ENCODE data around the gene AGTR1. TPM values are rescaled to one million over a fixed set of nuclear protein-coding genes. Genes with fewer than 3 reads are reported as not detected.

Gene AGTR1
- total and polyA plus RNA-seq, 8 donors, result 0.56 to 2.6 (median 0.82) TPM

GRCh38 chr3:148789906-148790305 lies 92.2 kb downstream of the AGTR1 start:
- no peaks in the 10 kb centered on the region for H3K27me3 ChIP-seq
- peaks cover 0 to 10% (median 6%) of the 10 kb centered on the region in 3 donors for H3K4me1 ChIP-seq
- H3K4me3 ChIP-seq, result no peak overlapping the region
- H3K9me3 ChIP-seq, result no peaks in the 10 kb centered on the region
- no peak for DNase-seq
- no peak for FAIRE-seq
- H3K27ac ChIP-seq, result no peak overlapping the region
- TF ChIP-seq, protein P1, sequence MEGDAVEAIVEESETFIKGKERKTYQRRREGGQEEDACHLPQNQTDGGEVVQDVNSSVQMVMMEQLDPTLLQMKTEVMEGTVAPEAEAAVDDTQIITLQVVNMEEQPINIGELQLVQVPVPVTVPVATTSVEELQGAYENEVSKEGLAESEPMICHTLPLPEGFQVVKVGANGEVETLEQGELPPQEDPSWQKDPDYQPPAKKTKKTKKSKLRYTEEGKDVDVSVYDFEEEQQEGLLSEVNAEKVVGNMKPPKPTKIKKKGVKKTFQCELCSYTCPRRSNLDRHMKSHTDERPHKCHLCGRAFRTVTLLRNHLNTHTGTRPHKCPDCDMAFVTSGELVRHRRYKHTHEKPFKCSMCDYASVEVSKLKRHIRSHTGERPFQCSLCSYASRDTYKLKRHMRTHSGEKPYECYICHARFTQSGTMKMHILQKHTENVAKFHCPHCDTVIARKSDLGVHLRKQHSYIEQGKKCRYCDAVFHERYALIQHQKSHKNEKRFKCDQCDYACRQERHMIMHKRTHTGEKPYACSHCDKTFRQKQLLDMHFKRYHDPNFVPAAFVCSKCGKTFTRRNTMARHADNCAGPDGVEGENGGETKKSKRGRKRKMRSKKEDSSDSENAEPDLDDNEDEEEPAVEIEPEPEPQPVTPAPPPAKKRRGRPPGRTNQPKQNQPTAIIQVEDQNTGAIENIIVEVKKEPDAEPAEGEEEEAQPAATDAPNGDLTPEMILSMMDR (IDR thresholded peaks at IDR 0.05), result no peak
- no peaks in the 10 kb centered on the region for H3K36me3 ChIP-seq
- WGBS, 2 donors, result 90 to 93% methylated on average over 2 of the region's 2 CpGs
- intact Hi-C loops (cut with DNase I), result no loop called here
- no peak for ATAC-seq

- H3K4me1 ChIP-seq, result peaks cover 0 to 10% (median 6%) of the 10 kb centered on the region in 3 donors
- WGBS, 2 donors, result 92 to 94% methylated on average over 2 of the region's 2 CpGs
- H3K4me3 ChIP-seq, result no peak overlapping the region
- no peaks in the 10 kb centered on the region for H3K27me3 ChIP-seq
- intact Hi-C loops (cut with DNase I), result no loop called here
- TF ChIP-seq, protein P1 (IDR thresholded peaks at IDR 0.05), result no peak
- DNase-seq (no peak), FAIRE-seq (no peak), ATAC-seq (peak in 1 of 4 donors; percentile 24)
- peak overlapping the region in 1 of 4 donors; percentile 1 for H3K27ac ChIP-seq
- no peaks in the 10 kb centered on the region for H3K36me3 ChIP-seq
- H3K9me3 ChIP-seq, result no peaks in the 10 kb centered on the region
Measured at GRCh38 chr3:148790370-148790769, 92.7 kb downstream of the AGTR1 start.

DNA sequence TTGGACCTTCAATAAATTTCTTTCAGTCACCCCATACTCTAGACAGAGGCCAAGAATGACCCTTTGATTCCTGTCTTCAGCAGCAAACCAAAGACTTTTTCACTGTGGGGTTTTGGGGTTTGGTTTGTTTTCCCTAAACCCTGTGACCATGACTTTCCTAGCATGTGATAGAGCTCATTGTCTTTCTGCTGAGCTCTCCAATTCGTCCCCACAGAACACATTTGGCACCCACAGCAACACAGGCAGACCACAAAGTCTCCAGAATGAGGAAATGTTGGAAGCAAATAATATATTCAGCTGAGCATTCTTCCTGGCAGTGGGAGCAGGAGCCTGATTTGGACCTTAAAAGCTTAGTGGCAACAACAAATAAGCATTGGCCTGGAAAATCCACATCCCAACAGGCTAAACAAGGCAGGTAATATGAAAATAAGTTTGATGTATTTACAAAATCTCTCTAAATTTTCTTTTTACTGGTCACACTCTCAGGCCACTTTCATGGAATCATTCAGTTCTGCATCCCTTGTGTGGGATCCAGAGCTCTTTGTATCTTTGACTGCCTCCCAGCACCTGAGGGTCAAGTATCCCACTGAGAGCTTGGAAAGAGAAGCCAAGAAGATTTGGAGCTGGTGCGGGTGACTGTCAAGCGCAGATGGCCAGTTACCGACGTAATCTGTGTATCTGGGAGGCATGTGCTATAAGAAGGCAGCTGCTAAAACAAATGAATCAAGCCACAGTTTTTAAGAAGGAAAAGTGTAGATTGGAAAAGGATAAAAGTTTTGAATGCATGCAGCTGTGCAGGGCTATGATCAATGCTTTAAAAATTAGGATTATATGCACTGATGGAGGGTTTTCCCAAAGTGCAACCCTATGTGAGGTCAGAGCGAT lies 93.4 kb downstream of the AGTR1 start:
- H3K4me1 ChIP-seq, result peaks cover 0 to 10% (median 6%) of the 10 kb centered on the region in 3 donors
- 40 to 45% methylated on average over 6 of the region's 6 CpGs for WGBS, 2 donors
- peak in 3 of 4 donors; percentile 62 to 84 (median 78) for ATAC-seq
- H3K9me3 ChIP-seq, result no peaks in the 10 kb centered on the region
- peak in 1 of 6 donors; percentile 45 for DNase-seq
- FAIRE-seq, result no peak
- no peaks in the 10 kb centered on the region for H3K27me3 ChIP-seq
- H3K27ac ChIP-seq, result peak overlapping the region in 1 of 4 donors; percentile 2
- H3K36me3 ChIP-seq, result no peaks in the 10 kb centered on the region
- H3K4me3 ChIP-seq, result no peak overlapping the region
- TF ChIP-seq, protein P1 (IDR thresholded peaks at IDR 0.05), result no peak
- intact Hi-C loops (cut with DNase I), result no loop called here

GRCh38 chr3:148791920-148792319 lies 94.2 kb downstream of the AGTR1 start:
- WGBS, 2 donors, result 97 to 98% methylated on average over 1 of the region's 1 CpG
- H3K27me3 ChIP-seq, result no peaks in the 10 kb centered on the region
- ATAC-seq (no peak), DNase-seq (no peak), FAIRE-seq (no peak)
- peaks cover 0 to 10% (median 6%) of the 10 kb centered on the region in 3 donors for H3K4me1 ChIP-seq
- TF ChIP-seq, protein P1 (IDR thresholded peaks at IDR 0.05), result no peak
- intact Hi-C loops (cut with DNase I), result no loop called here
- H3K36me3 ChIP-seq, result no peaks in the 10 kb centered on the region
- no peak overlapping the region for H3K27ac ChIP-seq
- no peak overlapping the region for H3K4me3 ChIP-seq
- no peaks in the 10 kb centered on the region for H3K9me3 ChIP-seq

- DNase-seq (no peak), ATAC-seq (no peak), FAIRE-seq (no peak)
- H3K9me3 ChIP-seq, result no peaks in the 10 kb centered on the region
- no peaks in the 10 kb centered on the region for H3K27me3 ChIP-seq
- 99 to 100% methylated on average over 1 of the region's 1 CpG for WGBS, 2 donors
- TF ChIP-seq, protein P1 (IDR thresholded peaks at IDR 0.05), result no peak
- no peak overlapping the region for H3K27ac ChIP-seq
- no peak overlapping the region for H3K4me3 ChIP-seq
- intact Hi-C loops (cut with DNase I), result no loop called here
- H3K4me1 ChIP-seq, result peaks cover 0 to 10% (median 6%) of the 10 kb centered on the region in 3 donors
- H3K36me3 ChIP-seq, result no peaks in the 10 kb centered on the region
Measured at GRCh38 chr3:148792516-148792915, 94.8 kb downstream of the AGTR1 start.
